GM23338 (cell line): ENCODE results near the gene TP73. TPM values are rescaled to one million over a fixed set of nuclear protein-coding genes. Genes with fewer than 3 reads are reported as not detected.

ENCODE experiments used
- ATAC-seq: fragments of 200-7000 bp; cut with Tn5 transposase; 3 replicates; pipeline ENCODE4 v1.9.1; 2020
- DNase-seq: peaks from one replicate; pipeline ENCODE4 v3.0.0-alpha.2; 2015; ENCODE audit warnings: low spot score
- H2AFZ ChIP-seq: fragments of 200-600 bp; sonication (generic); 2 replicates; pipeline ENCODE4 v1.8.0; 2016; ENCODE audit warnings: antibody characterized with exemption, mild to moderate bottlenecking, moderate library complexity
- H3F3A ChIP-seq: fragments of 200-600 bp; sonication (generic); replicated peaks from 2 replicates; pipeline ENCODE4 v1.8.0; 2017; ENCODE audit warnings: antibody characterized with exemption, mixed run types, low read depth
- H3K27ac ChIP-seq: fragments of 200-600 bp; sonication (generic); 2 replicates; pipeline ENCODE4 v1.6.1; 2016; ENCODE audit warnings: low read depth
- H3K27me3 ChIP-seq: fragments of 200-600 bp; sonication (generic); 2 replicates; pipeline ENCODE4 v1.8.0; 2016; ENCODE audit warnings: mild to moderate bottlenecking, mixed run types, moderate library complexity; ENCODE audit not compliant: insufficient read depth
- H3K36me3 ChIP-seq: fragments of 200-600 bp; sonication (generic); 2 replicates; pipeline ENCODE4 v1.8.0; 2016; ENCODE audit warnings: mild to moderate bottlenecking; ENCODE audit not compliant: insufficient read depth
- H3K4me1 ChIP-seq: fragments of 200-600 bp; sonication (generic); 2 replicates; pipeline ENCODE4 v1.8.0; 2016; ENCODE audit warnings: mild to moderate bottlenecking, moderate library complexity; ENCODE audit not compliant: insufficient read depth
- H3K4me2 ChIP-seq: fragments of 200-600 bp; sonication (generic); 2 replicates; pipeline ENCODE4 v1.7.1; 2017; ENCODE audit warnings: mixed run types
- H3K4me3 ChIP-seq: fragments of 200-600 bp; sonication (generic); 2 replicates; pipeline ENCODE4 v1.6.1; 2016; ENCODE audit warnings: mixed run types
- H3K79me2 ChIP-seq: fragments of 200-600 bp; sonication (generic); replicated peaks from 2 replicates; pipeline ENCODE4 v1.8.0; 2017; ENCODE audit warnings: mild to moderate bottlenecking; ENCODE audit not compliant: insufficient read depth
- H3K9me2 ChIP-seq: fragments of 200-600 bp; sonication (generic); 2 replicates; pipeline ENCODE4 v1.8.0; 2017; ENCODE audit not compliant: insufficient read depth
- H4K20me1 ChIP-seq: fragments of 200-600 bp; sonication (generic); replicated peaks from 2 replicates; pipeline ENCODE4 v1.8.0; 2017; ENCODE audit warnings: mild to moderate bottlenecking; ENCODE audit not compliant: insufficient read depth
- H3K27ac Mint-ChIP-seq: 2 replicates; pipeline ENCODE4 v1.8.0; 2020; ENCODE audit warnings: inconsistent platforms, mild to moderate bottlenecking, moderate library complexity, mixed read lengths
- H3K27me3 Mint-ChIP-seq: 3 replicates; pipeline ENCODE4 v1.8.0; 2022; ENCODE audit warnings: low read depth, mild to moderate bottlenecking, moderate library complexity, mixed read lengths, inconsistent platforms; ENCODE audit not compliant: insufficient read depth, poor library complexity
- H3K36me3 Mint-ChIP-seq: 3 replicates; pipeline ENCODE4 v1.8.0; 2021; ENCODE audit warnings: low read depth, mild to moderate bottlenecking, inconsistent platforms, moderate library complexity, mixed read lengths
- H3K4me1 Mint-ChIP-seq: 3 replicates; pipeline ENCODE4 v1.8.0; 2020; ENCODE audit warnings: mild to moderate bottlenecking, inconsistent platforms, mixed read lengths
- H3K4me3 Mint-ChIP-seq: 3 replicates; pipeline ENCODE4 v1.8.0; 2021; ENCODE audit warnings: moderate library complexity, mild to moderate bottlenecking, inconsistent platforms, mixed read lengths
- H3K9me3 Mint-ChIP-seq: 3 replicates; pipeline ENCODE4 v1.8.0; 2020; ENCODE audit warnings: moderate library complexity, mild to moderate bottlenecking, inconsistent platforms, mixed read lengths
- CREB1 ChIP-seq: fragments of 250-450 bp; sonication (Bioruptor Pico); IDR thresholded peaks from 2 replicates; pipeline ENCODE4 v1.5.0; 2020; ENCODE audit warnings: low read depth, mild to moderate bottlenecking, moderate library complexity
- EZH2 ChIP-seq: fragments of 200-600 bp; sonication (generic); IDR thresholded peaks from one replicate; pipeline ENCODE4 v1.8.0; 2017; ENCODE audit warnings: antibody characterized with exemption, mild to moderate bottlenecking, low read depth; ENCODE audit not compliant: unreplicated experiment
- JUNB ChIP-seq: IDR thresholded peaks from one replicate; pipeline ENCODE4 v1.6.1; 2016; ENCODE audit warnings: antibody characterized with exemption; ENCODE audit not compliant: unreplicated experiment
- NANOG ChIP-seq: IDR thresholded peaks from 2 replicates; pipeline ENCODE4 v1.6.1; 2016; ENCODE audit warnings: antibody characterized with exemption, borderline replicate concordance
- POLR2AphosphoS5 ChIP-seq: IDR thresholded peaks from 2 replicates; pipeline ENCODE4 v1.6.1; 2016; ENCODE audit warnings: antibody characterized with exemption, low read depth
- STAT1 ChIP-seq: IDR thresholded peaks from one replicate; pipeline ENCODE4 v1.6.1; 2016; ENCODE audit warnings: antibody characterized with exemption; ENCODE audit not compliant: unreplicated experiment
- ZNF114 ChIP-seq: fragments of 250-450 bp; sonication (Bioruptor Pico); IDR thresholded peaks from 2 replicates; pipeline ENCODE4 v1.5.0; 2020; ENCODE audit warnings: mild to moderate bottlenecking, moderate library complexity
- polyA plus RNA-seq: library from polyadenylated mRNA; unstranded; fragments of >200 nt; fragmentation: Nextera tagmentation; extraction: Ambion mirVana; gene quantifications from 2 replicates; pipeline ENCODE4 v1.2.1, GENCODE V29; 2016
- total RNA-seq: library from RNA; depleted of rRNA; stranded (reverse); fragments of >200 nt; shearing (Covaris generic); gene quantifications from 2 replicates; pipeline ENCODE4 v1.2.3, GENCODE V29; 2014
- TF ChIP-seq, protein P1 (sequence below), 2 experiments: fragments of 200-600 bp in 1 of 2; sonication (generic) in 1 of 2; conservative IDR thresholded peaks; 2 replicates each; pipeline versions ENCODE4 v1.5.1 to v1.6.1; 2016 to 2017; ENCODE audit warnings: antibody characterized with exemption in 2 of 2, low read depth in 2 of 2, mild to moderate bottlenecking in 2 of 2, moderate library complexity in 1 of 2
- TF ChIP-seq, protein P2 (sequence below): fragments of 250-450 bp; sonication (Bioruptor Pico); IDR thresholded peaks from 2 replicates; pipeline ENCODE4 v1.5.0; 2020; ENCODE audit warnings: mild to moderate bottlenecking, moderate library complexity

The TP73 gene
- total and polyA plus RNA-seq, 2 experiments from 2014 or later = 1.4 to 3.4 TPM

DNA sequence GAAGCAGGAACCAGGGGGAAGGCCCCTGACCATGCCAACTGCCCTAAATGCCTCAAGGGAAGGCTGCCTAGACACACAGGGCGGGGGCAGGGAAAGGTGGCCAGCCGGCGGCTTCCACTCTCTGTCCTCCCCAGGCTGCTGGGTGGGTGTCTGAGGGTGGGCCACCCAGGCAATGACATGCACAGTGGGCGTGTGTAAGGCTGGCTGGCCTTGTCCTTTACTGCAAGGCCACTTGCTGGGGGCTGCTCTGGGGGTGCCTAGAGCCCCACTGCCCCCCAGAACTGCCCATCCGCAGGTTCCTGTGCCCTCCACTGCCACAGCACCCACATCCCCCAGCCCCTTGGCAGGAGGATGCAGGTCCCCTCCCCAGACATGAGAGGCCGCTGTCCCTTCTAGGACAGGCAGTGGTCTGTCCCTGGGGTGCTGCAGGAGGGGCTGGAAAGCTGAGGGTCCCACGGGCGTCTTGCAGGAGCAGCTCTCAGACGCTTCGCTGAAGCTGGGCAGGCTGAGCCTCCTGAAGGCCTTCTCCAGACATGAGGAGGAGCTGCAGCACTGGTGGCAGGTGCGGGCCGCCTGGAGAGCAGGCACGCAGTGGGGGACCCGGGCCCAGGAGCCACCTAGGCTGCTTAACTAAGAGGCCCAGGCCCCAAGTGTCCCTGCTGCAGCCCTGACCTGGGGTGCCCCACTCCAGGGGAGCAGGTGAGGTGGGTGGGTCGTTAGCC, 110.0 kb downstream of the TP73 start:
- Mint-ChIP-seq H3K4me1 (peaks cover 3% of the 10 kb centered on the region; the same call in 2 of the 3 replicates), H3K4me3 (no peak overlapping the region), H3K9me3 (peaks cover 17% of the 10 kb centered on the region), H3K36me3 (peaks cover 7% of the 10 kb centered on the region; the same call in 2 of the 3 replicates), H3K27me3 (peaks cover 5% of the 10 kb centered on the region), H3K27ac (no peak overlapping the region)
- Histone ChIP-seq H3K79me2 (no peaks in the 10 kb centered on the region), H3K9me2 (no peaks in the 10 kb centered on the region), H3K4me3 (no peak overlapping the region), H3K27me3 (no peaks in the 10 kb centered on the region), H3K4me2 (no peak overlapping the region), H2AFZ (no peak overlapping the region), H3K4me1 (no peaks in the 10 kb centered on the region), H3K27ac (no peak overlapping the region), H4K20me1 (no peaks in the 10 kb centered on the region), H3F3A (no peaks in the 10 kb centered on the region), H3K36me3 (no peaks in the 10 kb centered on the region)
- DNase-seq = no peak
- TF ChIP-seq, protein P1, sequence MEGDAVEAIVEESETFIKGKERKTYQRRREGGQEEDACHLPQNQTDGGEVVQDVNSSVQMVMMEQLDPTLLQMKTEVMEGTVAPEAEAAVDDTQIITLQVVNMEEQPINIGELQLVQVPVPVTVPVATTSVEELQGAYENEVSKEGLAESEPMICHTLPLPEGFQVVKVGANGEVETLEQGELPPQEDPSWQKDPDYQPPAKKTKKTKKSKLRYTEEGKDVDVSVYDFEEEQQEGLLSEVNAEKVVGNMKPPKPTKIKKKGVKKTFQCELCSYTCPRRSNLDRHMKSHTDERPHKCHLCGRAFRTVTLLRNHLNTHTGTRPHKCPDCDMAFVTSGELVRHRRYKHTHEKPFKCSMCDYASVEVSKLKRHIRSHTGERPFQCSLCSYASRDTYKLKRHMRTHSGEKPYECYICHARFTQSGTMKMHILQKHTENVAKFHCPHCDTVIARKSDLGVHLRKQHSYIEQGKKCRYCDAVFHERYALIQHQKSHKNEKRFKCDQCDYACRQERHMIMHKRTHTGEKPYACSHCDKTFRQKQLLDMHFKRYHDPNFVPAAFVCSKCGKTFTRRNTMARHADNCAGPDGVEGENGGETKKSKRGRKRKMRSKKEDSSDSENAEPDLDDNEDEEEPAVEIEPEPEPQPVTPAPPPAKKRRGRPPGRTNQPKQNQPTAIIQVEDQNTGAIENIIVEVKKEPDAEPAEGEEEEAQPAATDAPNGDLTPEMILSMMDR (conservative IDR thresholded peaks at IDR 0.05; ENCODE audit: low read depth in 2 of 2) = no peak
- TF ChIP-seq ZNF114 (CRISPR knock-in tag) = no peak
- TF ChIP-seq NANOG = no peak
- no peak for ATAC-seq

DNA sequence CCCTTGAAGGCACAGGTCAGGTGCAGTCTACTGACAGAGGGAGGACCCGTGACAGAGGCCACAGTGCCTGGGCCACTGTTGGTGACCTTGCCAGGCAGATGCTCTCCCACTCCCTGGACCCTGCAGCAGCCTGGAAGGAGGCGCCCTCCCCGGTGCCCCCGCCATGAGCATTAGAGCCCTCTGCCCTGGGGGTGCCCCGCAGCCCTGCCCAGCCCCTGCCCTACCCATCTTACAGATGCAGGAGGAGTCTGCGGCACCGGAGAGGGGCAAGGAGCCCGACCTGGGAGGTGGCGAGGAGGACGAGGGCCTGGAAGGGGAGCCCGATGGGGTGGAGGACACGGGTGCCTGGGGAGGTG, 110.5 kb downstream of the TP73 start:
- no peaks in the 10 kb centered on the region for H4K20me1 ChIP-seq
- peaks cover 11% of the 10 kb centered on the region; the same call in 2 of the 3 replicates for H3K36me3 Mint-ChIP-seq
- no peaks in the 10 kb centered on the region for H3F3A ChIP-seq
- no peaks in the 10 kb centered on the region for H3K79me2 ChIP-seq
- ATAC-seq (no peak), DNase-seq (no peak)
- H2AFZ ChIP-seq = no peak overlapping the region
- H3K9me3 Mint-ChIP-seq = peaks cover 22% of the 10 kb centered on the region
- no peak overlapping the region for H3K4me3 Mint-ChIP-seq
- no peak overlapping the region for H3K27ac ChIP-seq
- no peaks in the 10 kb centered on the region for H3K4me1 ChIP-seq
- no peaks in the 10 kb centered on the region for H3K36me3 ChIP-seq
- H3K4me1 Mint-ChIP-seq = peaks cover 3% of the 10 kb centered on the region; the same call in 2 of the 3 replicates
- no peak overlapping the region for H3K4me3 ChIP-seq
- no peak overlapping the region for H3K4me2 ChIP-seq
- no peaks in the 10 kb centered on the region for H3K27me3 ChIP-seq
- no peak overlapping the region for H3K27ac Mint-ChIP-seq
- peaks cover 7% of the 10 kb centered on the region for H3K27me3 Mint-ChIP-seq
- H3K9me2 ChIP-seq = no peaks in the 10 kb centered on the region
- TF ChIP-seq STAT1 (no peak), EZH2 (no peak), CREB1 (no peak), POLR2AphosphoS5 (no peak), ZNF114 (CRISPR knock-in tag) (no peak), JUNB (no peak), NANOG (no peak)
- TF ChIP-seq, protein P1 (conservative IDR thresholded peaks at IDR 0.05; ENCODE audit: low read depth in 2 of 2) = no peak
- TF ChIP-seq, protein P2, sequence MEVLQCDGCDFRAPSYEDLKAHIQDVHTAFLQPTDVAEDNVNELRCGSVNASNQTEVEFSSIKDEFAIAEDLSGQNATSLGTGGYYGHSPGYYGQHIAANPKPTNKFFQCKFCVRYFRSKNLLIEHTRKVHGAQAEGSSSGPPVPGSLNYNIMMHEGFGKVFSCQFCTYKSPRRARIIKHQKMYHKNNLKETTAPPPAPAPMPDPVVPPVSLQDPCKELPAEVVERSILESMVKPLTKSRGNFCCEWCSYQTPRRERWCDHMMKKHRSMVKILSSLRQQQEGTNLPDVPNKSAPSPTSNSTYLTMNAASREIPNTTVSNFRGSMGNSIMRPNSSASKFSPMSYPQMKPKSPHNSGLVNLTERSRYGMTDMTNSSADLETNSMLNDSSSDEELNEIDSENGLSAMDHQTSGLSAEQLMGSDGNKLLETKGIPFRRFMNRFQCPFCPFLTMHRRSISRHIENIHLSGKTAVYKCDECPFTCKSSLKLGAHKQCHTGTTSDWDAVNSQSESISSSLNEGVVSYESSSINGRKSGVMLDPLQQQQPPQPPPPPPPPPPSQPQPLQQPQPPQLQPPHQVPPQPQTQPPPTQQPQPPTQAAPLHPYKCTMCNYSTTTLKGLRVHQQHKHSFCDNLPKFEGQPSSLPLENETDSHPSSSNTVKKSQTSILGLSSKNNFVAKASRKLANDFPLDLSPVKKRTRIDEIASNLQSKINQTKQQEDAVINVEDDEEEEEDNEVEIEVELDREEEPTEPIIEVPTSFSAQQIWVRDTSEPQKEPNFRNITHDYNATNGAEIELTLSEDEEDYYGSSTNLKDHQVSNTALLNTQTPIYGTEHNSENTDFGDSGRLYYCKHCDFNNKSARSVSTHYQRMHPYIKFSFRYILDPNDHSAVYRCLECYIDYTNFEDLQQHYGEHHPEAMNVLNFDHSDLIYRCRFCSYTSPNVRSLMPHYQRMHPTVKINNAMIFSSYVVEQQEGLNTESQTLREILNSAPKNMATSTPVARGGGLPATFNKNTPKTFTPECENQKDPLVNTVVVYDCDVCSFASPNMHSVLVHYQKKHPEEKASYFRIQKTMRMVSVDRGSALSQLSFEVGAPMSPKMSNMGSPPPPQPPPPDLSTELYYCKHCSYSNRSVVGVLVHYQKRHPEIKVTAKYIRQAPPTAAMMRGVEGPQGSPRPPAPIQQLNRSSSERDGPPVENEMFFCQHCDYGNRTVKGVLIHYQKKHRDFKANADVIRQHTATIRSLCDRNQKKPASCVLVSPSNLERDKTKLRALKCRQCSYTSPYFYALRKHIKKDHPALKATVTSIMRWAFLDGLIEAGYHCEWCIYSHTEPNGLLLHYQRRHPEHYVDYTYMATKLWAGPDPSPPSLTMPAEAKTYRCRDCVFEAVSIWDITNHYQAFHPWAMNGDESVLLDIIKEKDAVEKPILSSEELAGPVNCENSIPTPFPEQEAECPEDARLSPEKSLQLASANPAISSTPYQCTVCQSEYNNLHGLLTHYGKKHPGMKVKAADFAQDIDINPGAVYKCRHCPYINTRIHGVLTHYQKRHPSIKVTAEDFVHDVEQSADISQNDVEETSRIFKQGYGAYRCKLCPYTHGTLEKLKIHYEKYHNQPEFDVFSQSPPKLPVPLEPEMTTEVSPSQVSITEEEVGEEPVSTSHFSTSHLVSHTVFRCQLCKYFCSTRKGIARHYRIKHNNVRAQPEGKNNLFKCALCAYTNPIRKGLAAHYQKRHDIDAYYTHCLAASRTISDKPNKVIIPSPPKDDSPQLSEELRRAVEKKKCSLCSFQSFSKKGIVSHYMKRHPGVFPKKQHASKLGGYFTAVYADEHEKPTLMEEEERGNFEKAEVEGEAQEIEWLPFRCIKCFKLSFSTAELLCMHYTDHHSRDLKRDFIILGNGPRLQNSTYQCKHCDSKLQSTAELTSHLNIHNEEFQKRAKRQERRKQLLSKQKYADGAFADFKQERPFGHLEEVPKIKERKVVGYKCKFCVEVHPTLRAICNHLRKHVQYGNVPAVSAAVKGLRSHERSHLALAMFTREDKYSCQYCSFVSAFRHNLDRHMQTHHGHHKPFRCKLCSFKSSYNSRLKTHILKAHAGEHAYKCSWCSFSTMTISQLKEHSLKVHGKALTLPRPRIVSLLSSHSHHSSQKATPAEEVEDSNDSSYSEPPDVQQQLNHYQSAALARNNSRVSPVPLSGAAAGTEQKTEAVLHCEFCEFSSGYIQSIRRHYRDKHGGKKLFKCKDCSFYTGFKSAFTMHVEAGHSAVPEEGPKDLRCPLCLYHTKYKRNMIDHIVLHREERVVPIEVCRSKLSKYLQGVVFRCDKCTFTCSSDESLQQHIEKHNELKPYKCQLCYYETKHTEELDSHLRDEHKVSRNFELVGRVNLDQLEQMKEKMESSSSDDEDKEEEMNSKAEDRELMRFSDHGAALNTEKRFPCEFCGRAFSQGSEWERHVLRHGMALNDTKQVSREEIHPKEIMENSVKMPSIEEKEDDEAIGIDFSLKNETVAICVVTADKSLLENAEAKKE (CRISPR knock-in tag) = no peak
